GM23338 (cell line): ENCODE data around the gene LEO1.

Experiments used
- CREB1 ChIP-seq: fragments of 250-450 bp; sonication (Bioruptor Pico); IDR thresholded peaks from 2 replicates; pipeline ENCODE4 v1.5.0; 2020; ENCODE audit warnings: low read depth, mild to moderate bottlenecking, moderate library complexity
- EZH2 ChIP-seq: fragments of 200-600 bp; sonication (generic); IDR thresholded peaks from one replicate; pipeline ENCODE4 v1.8.0; 2017; ENCODE audit warnings: antibody characterized with exemption, mild to moderate bottlenecking, low read depth; ENCODE audit not compliant: unreplicated experiment
- EZH2phosphoT487 ChIP-seq: fragments of 200-600 bp; sonication (generic); IDR thresholded peaks from one replicate; pipeline ENCODE4 v1.8.1; 2018; ENCODE audit warnings: antibody characterized with exemption; ENCODE audit not compliant: unreplicated experiment
- JUNB ChIP-seq: IDR thresholded peaks from one replicate; pipeline ENCODE4 v1.6.1; 2016; ENCODE audit warnings: antibody characterized with exemption; ENCODE audit not compliant: unreplicated experiment
- POLR2AphosphoS5 ChIP-seq: IDR thresholded peaks from 2 replicates; pipeline ENCODE4 v1.6.1; 2016; ENCODE audit warnings: antibody characterized with exemption, low read depth
- TF ChIP-seq, protein P1 (sequence below), 2 experiments: fragments of 200-600 bp in 1 of 2; sonication (generic) in 1 of 2; conservative IDR thresholded peaks; 2 replicates each; pipeline versions ENCODE4 v1.5.1 to v1.6.1; 2016 to 2017; ENCODE audit warnings: antibody characterized with exemption in 2 of 2, low read depth in 2 of 2, mild to moderate bottlenecking in 2 of 2, moderate library complexity in 1 of 2
- TF ChIP-seq, protein P2 (sequence below): IDR thresholded peaks from one replicate; pipeline ENCODE4 v1.6.1; 2018; ENCODE audit warnings: antibody characterized with exemption; ENCODE audit not compliant: unreplicated experiment

- TF ChIP-seq, protein P1, sequence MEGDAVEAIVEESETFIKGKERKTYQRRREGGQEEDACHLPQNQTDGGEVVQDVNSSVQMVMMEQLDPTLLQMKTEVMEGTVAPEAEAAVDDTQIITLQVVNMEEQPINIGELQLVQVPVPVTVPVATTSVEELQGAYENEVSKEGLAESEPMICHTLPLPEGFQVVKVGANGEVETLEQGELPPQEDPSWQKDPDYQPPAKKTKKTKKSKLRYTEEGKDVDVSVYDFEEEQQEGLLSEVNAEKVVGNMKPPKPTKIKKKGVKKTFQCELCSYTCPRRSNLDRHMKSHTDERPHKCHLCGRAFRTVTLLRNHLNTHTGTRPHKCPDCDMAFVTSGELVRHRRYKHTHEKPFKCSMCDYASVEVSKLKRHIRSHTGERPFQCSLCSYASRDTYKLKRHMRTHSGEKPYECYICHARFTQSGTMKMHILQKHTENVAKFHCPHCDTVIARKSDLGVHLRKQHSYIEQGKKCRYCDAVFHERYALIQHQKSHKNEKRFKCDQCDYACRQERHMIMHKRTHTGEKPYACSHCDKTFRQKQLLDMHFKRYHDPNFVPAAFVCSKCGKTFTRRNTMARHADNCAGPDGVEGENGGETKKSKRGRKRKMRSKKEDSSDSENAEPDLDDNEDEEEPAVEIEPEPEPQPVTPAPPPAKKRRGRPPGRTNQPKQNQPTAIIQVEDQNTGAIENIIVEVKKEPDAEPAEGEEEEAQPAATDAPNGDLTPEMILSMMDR (conservative IDR thresholded peaks at IDR 0.05; ENCODE audit: low read depth in 2 of 2), result peak in 1 of 2 experiments; percentile 28; a peak in 1 of 4 replicates
- TF ChIP-seq POLR2AphosphoS5, result no peak
- TF ChIP-seq EZH2, result no peak
- TF ChIP-seq, protein P2, sequence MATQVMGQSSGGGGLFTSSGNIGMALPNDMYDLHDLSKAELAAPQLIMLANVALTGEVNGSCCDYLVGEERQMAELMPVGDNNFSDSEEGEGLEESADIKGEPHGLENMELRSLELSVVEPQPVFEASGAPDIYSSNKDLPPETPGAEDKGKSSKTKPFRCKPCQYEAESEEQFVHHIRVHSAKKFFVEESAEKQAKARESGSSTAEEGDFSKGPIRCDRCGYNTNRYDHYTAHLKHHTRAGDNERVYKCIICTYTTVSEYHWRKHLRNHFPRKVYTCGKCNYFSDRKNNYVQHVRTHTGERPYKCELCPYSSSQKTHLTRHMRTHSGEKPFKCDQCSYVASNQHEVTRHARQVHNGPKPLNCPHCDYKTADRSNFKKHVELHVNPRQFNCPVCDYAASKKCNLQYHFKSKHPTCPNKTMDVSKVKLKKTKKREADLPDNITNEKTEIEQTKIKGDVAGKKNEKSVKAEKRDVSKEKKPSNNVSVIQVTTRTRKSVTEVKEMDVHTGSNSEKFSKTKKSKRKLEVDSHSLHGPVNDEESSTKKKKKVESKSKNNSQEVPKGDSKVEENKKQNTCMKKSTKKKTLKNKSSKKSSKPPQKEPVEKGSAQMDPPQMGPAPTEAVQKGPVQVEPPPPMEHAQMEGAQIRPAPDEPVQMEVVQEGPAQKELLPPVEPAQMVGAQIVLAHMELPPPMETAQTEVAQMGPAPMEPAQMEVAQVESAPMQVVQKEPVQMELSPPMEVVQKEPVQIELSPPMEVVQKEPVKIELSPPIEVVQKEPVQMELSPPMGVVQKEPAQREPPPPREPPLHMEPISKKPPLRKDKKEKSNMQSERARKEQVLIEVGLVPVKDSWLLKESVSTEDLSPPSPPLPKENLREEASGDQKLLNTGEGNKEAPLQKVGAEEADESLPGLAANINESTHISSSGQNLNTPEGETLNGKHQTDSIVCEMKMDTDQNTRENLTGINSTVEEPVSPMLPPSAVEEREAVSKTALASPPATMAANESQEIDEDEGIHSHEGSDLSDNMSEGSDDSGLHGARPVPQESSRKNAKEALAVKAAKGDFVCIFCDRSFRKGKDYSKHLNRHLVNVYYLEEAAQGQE, result no peak
- TF ChIP-seq EZH2phosphoT487, result no peak
- TF ChIP-seq CREB1 (CRISPR knock-in tag), result no peak
- TF ChIP-seq JUNB, result no peak
Measured at GRCh38 chr15:52021128-52021671, 49.6 kb upstream of the LEO1 start.
